ENCODE results near the gene PLA2G4C.

DNA sequence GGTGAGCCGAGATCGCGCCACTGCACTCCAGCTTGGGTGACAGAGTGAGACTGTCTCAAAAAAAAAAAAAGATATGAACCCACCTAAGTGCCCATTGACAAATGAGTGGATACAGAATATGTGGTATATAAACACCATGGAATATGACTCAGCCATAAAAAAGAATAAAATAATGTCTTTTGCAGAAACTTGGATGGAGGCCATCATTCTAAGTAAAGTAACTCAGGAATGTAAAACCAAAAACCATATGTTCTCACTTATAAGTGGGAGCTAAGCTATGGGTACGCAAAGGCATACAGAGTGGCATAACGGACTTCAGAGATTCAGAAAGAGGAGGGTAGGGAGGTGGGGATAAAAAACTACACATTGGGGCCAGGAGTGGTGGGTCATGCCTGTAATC lies 29.5 kb downstream of the PLA2G4C start:
- TF ChIP-seq, protein P1, sequence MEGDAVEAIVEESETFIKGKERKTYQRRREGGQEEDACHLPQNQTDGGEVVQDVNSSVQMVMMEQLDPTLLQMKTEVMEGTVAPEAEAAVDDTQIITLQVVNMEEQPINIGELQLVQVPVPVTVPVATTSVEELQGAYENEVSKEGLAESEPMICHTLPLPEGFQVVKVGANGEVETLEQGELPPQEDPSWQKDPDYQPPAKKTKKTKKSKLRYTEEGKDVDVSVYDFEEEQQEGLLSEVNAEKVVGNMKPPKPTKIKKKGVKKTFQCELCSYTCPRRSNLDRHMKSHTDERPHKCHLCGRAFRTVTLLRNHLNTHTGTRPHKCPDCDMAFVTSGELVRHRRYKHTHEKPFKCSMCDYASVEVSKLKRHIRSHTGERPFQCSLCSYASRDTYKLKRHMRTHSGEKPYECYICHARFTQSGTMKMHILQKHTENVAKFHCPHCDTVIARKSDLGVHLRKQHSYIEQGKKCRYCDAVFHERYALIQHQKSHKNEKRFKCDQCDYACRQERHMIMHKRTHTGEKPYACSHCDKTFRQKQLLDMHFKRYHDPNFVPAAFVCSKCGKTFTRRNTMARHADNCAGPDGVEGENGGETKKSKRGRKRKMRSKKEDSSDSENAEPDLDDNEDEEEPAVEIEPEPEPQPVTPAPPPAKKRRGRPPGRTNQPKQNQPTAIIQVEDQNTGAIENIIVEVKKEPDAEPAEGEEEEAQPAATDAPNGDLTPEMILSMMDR (IDR thresholded peaks at IDR 0.05; ENCODE audit: low read depth, low read length, missing input control) = no peak
- no peak for TF ChIP-seq RAD21 (IDR thresholded peaks at IDR 0.05)

Data from liver (tissue), 3 donors.